Measurements from ENCODE around the gene MAST3. TPM values are rescaled to one million over a fixed set of nuclear protein-coding genes. Genes with fewer than 3 reads are reported as not detected.

The MAST3 gene
- total RNA-seq, 1 experiment from 2014 or later, result 14.2 TPM

GRCh38 chr19:18141031-18141430 lies 43.5 kb downstream of the MAST3 start (continued):
- TF ChIP-seq, protein P1, sequence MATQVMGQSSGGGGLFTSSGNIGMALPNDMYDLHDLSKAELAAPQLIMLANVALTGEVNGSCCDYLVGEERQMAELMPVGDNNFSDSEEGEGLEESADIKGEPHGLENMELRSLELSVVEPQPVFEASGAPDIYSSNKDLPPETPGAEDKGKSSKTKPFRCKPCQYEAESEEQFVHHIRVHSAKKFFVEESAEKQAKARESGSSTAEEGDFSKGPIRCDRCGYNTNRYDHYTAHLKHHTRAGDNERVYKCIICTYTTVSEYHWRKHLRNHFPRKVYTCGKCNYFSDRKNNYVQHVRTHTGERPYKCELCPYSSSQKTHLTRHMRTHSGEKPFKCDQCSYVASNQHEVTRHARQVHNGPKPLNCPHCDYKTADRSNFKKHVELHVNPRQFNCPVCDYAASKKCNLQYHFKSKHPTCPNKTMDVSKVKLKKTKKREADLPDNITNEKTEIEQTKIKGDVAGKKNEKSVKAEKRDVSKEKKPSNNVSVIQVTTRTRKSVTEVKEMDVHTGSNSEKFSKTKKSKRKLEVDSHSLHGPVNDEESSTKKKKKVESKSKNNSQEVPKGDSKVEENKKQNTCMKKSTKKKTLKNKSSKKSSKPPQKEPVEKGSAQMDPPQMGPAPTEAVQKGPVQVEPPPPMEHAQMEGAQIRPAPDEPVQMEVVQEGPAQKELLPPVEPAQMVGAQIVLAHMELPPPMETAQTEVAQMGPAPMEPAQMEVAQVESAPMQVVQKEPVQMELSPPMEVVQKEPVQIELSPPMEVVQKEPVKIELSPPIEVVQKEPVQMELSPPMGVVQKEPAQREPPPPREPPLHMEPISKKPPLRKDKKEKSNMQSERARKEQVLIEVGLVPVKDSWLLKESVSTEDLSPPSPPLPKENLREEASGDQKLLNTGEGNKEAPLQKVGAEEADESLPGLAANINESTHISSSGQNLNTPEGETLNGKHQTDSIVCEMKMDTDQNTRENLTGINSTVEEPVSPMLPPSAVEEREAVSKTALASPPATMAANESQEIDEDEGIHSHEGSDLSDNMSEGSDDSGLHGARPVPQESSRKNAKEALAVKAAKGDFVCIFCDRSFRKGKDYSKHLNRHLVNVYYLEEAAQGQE (IDR thresholded peaks at IDR 0.05; ENCODE audit: low read depth), result no peak
- TF ChIP-seq TCF7L2 (IDR thresholded peaks at IDR 0.05; ENCODE audit: borderline replicate concordance, extremely low read depth, insufficient read depth, insufficient read length) (no peak), ELF1 (IDR thresholded peaks at IDR 0.05; ENCODE audit: borderline replicate concordance, low read depth) (no peak), SP1 (IDR thresholded peaks at IDR 0.05; ENCODE audit: low read depth) (no peak)

DNA sequence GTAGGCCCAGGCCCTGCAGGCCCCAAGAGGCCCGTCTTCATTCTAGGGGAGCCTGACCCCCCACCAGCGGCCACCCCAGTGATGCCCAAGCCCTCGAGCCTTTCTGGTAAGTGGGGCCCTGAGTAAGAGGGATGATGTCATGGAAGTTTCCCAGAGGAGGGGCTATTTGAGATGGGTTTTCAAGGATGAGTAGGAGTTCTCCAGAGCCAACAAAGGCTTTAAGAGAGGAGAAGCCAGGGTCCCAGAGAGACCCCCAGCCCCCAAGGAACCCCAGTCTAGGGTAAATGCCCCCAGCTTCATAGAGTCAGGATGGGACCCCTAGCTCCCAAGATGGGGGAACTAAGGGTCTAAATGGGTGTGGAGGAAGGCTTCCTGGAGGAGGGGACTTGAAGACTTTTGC lies 46.3 kb downstream of the MAST3 start:
- H2AFZ ChIP-seq (ENCODE audit: low read depth, low read length, poor library complexity, severe bottlenecking), result no peak overlapping the region
- H3K4me1 ChIP-seq (ENCODE audit: control insufficient read depth in 1 of 2, insufficient read depth in 2 of 2, low read length in 2 of 2), result no peaks in the 10 kb centered on the region
- no peak overlapping the region for H3K9ac ChIP-seq (ENCODE audit: low read length)
- TF ChIP-seq ELF1 (IDR thresholded peaks at IDR 0.05; ENCODE audit: borderline replicate concordance, low read depth) (no peak), JUND (IDR thresholded peaks at IDR 0.05) (no peak), CEBPB (IDR thresholded peaks at IDR 0.05; ENCODE audit: low read depth) (no peak), SP1 (IDR thresholded peaks at IDR 0.05; ENCODE audit: low read depth) (no peak), ZFX (IDR thresholded peaks at IDR 0.05) (no peak), POLR2A (IDR thresholded peaks at IDR 0.05; ENCODE audit: borderline replicate concordance, extremely low read depth, insufficient read depth, insufficient read length) (no peak), EZH2 (IDR thresholded peaks at IDR 0.05) (no peak), SIN3A (IDR thresholded peaks at IDR 0.05; ENCODE audit: low read depth) (no peak), ATF3 (IDR thresholded peaks at IDR 0.05) (no peak), EZH2phosphoT487 (IDR thresholded peaks at IDR 0.05; ENCODE audit: borderline replicate concordance) (no peak), EGR1 (IDR thresholded peaks at IDR 0.05; ENCODE audit: low read depth) (no peak), ZNF274 (IDR thresholded peaks at IDR 0.05; ENCODE audit: low read depth, low read length) (no peak), FOSL1 (IDR thresholded peaks at IDR 0.05; ENCODE audit: low read depth) (no peak)
- TF ChIP-seq, protein P2, sequence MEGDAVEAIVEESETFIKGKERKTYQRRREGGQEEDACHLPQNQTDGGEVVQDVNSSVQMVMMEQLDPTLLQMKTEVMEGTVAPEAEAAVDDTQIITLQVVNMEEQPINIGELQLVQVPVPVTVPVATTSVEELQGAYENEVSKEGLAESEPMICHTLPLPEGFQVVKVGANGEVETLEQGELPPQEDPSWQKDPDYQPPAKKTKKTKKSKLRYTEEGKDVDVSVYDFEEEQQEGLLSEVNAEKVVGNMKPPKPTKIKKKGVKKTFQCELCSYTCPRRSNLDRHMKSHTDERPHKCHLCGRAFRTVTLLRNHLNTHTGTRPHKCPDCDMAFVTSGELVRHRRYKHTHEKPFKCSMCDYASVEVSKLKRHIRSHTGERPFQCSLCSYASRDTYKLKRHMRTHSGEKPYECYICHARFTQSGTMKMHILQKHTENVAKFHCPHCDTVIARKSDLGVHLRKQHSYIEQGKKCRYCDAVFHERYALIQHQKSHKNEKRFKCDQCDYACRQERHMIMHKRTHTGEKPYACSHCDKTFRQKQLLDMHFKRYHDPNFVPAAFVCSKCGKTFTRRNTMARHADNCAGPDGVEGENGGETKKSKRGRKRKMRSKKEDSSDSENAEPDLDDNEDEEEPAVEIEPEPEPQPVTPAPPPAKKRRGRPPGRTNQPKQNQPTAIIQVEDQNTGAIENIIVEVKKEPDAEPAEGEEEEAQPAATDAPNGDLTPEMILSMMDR (IDR thresholded peaks at IDR 0.05 in 2 of 3, conservative IDR thresholded peaks at IDR 0.05 in 1 of 3; ENCODE audit: borderline replicate concordance in 1 of 3, insufficient read depth in 1 of 3, low read depth in 2 of 3, low read length in 2 of 3), result no peak
- TF ChIP-seq, protein P3, sequence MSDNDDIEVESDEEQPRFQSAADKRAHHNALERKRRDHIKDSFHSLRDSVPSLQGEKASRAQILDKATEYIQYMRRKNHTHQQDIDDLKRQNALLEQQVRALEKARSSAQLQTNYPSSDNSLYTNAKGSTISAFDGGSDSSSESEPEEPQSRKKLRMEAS (IDR thresholded peaks at IDR 0.05), result no peak
- ATAC-seq, result no peak
- no peaks in the 10 kb centered on the region for H3K79me2 ChIP-seq (ENCODE audit: insufficient read depth, low read length)
- H3K9me3 ChIP-seq (ENCODE audit: control insufficient read depth in 1 of 2, insufficient read depth in 1 of 2, low read depth in 1 of 2, low read length in 2 of 2), result no peaks in the 10 kb centered on the region
- BruUV-seq (replicated peaks), result no TSS peak
- CTCF ChIA-PET, result no interaction called here
- DNase-seq (ENCODE audit: low read depth, low spot score), result no peak
- H3K36me3 ChIP-seq (ENCODE audit: control insufficient read depth in 1 of 2, insufficient read depth in 2 of 2, low read length in 2 of 2), result peaks cover 9 to 24% of the 10 kb centered on the region in 2 experiments; a peak in 3 of 4 replicates
- no peaks in the 10 kb centered on the region for H3K27me3 ChIP-seq (ENCODE audit: insufficient read depth, low read length)
- intact Hi-C loops (cut with micrococcal nuclease), result no loop called here
- RAD21 ChIA-PET (ENCODE audit: low non-redundant PET in 1 of 2, low total read pairs in 2 of 2, uncharacterized antibody in 2 of 2, unreplicated experiment in 2 of 2), result no interaction called here
- POLR2A ChIA-PET, result no interaction called here
- H3K9me2 ChIP-seq (ENCODE audit: insufficient read depth), result no peaks in the 10 kb centered on the region
- H4K20me1 ChIP-seq (ENCODE audit: insufficient read depth), result no peaks in the 10 kb centered on the region
- no peak overlapping the region for H3K4me2 ChIP-seq (ENCODE audit: low read length)
- no peak overlapping the region for H3K4me3 ChIP-seq (replicated peaks in 1 of 2; ENCODE audit: low read depth in 1 of 2, low read length in 2 of 2)
- H3K27ac ChIP-seq (ENCODE audit: low read depth, low read length), result no peak overlapping the region

Data from HCT116 (cell line).